Hematopoietic multipotent progenitor cell treated with erythropoietin and hydrocortisone succinate and interleukin-3 and kit ligand, for 4 days (in vitro differentiated cells): ENCODE results near the gene PHF21A.
"Not testable (repeated sequence)": the region's sequence is repeated elsewhere in the genome, so short reads cannot be mapped to it uniquely, and the experiment has no call there.

ENCODE experiments used
- DNase-seq: peaks from one replicate; pipeline ENCODE4 v3.0.0-alpha.2; 2015

Gene PHF21A

DNA sequence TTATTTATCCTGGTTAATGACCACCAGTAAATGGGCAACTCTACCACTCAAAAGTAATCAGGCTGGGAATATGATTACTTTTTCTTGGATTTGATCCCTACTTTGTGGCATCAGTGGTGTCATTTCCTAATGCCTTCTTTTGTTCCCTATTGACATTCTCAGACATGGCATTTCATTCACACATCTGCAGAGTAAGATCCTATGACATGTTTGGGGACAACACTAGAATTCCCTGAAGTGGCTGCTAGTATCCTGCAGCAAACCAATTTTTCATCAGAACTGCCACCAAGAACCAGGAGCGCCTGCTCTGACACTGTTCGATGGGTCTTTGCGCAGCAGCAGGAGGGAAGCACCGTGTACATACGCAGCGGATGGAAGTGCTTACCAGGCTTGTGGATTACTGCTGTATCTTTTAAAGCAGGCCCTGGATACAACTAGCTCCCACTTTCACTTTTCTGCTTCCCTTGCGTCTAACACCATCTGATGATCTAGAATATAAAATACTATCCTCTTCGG is 101.1 kb downstream of the PHF21A start:
- DNase-seq: no peak

- no peak for DNase-seq
Measured at GRCh38 chr11:46018651-46019050, 102.6 kb downstream of the PHF21A start.

GRCh38 chr11:46017341-46017740 is 103.9 kb downstream of the PHF21A start:
- DNase-seq: no peak

GRCh38 chr11:46015941-46016340 is 105.3 kb downstream of the PHF21A start:
- DNase-seq: no peak

- DNase-seq: not testable (repeated sequence)
Measured at GRCh38 chr11:46014168-46014567, 107.1 kb downstream of the PHF21A start.

GRCh38 chr11:46012185-46012584 is 109.1 kb downstream of the PHF21A start:
- DNase-seq: no peak

GRCh38 chr11:46010100-46010499 is 111.2 kb downstream of the PHF21A start:
- DNase-seq: no peak

DNA sequence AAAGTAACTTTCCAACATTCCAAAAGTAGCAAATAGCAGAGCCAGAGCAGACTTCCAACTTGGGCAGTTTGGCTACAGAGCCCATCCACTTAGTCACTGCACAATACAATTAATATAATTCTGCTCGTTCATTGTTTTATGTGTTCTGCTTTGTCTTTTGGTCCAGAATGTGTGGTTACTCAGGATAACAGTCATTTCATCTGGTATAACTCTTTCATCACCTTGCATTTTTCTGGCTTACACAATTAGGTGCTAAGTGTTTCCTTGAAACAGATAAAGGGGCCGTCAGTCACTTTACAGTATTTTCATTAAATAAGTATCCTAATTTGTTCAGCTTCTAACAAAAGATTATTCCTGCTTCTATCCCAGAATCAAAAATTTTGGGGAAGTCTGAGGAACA is 111.6 kb downstream of the PHF21A start:
- DNase-seq: peak; percentile 38

DNA sequence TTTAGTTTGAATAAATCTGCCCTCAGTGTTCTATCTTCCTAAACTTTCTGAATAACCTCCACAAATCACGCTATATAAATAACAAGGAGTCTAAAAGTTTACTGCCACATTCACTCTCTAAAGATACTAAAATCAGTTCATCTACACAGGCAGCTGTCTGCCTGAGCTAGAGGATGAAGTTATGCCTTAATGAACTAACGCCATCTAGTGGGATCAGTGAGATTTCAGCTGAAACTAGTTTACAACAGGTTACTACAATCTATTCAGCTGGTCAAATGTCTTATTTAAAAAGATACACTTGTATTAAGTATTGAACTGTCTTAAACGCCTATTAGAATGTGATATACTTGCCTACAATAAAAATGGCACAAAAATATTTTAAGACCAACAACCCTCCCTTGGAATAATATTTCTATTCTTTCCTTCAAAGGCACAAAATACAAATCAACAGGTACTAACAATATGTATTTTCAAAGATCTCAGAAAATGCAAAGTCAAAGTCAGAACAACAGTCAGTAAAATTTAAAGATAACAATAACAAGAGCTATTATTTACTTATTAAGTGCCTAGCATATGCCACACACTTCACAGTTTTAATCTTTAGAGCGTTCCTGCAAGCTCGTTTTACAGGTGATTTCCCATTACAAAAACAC is 114.7 kb downstream of the PHF21A start:
- peak; percentile 91 for DNase-seq

GRCh38 chr11:46003572-46003971 is 117.7 kb downstream of the PHF21A start:
- DNase-seq: peak; percentile 58

GRCh38 chr11:46002189-46002588 is 119.1 kb downstream of the PHF21A start:
- no peak for DNase-seq

- DNase-seq: no peak
Measured at GRCh38 chr11:46001448-46001914, 119.8 kb downstream of the PHF21A start.

DNA sequence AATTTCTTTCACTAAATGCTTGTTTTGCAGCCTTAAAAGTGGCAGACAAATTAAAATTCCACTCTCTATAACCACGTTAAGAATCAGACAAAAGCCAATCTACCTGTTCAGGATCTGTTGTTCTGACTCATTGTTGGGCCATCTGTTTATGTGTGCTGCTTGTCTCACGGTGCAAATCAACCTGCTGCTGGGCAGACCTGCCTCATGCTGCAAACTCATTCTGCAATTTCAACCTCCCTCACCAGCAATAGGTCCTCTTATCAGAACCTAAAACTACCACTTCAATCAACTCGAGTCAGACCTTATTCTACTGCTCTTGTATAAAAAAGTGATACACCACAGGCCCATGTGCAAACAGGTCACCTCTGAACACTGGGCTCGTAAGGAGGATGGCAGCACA is 123.7 kb downstream of the PHF21A start:
- peak; percentile 38 for DNase-seq

GRCh38 chr11:45995342-45995734 is 125.9 kb downstream of the PHF21A start:
- peak; percentile 89 for DNase-seq

GRCh38 chr11:45994371-45995341 is 126.6 kb downstream of the PHF21A start:
- DNase-seq: peak; percentile 78

- peak; percentile 40 for DNase-seq
Measured at GRCh38 chr11:45993531-45994001, 127.7 kb downstream of the PHF21A start.

DNA sequence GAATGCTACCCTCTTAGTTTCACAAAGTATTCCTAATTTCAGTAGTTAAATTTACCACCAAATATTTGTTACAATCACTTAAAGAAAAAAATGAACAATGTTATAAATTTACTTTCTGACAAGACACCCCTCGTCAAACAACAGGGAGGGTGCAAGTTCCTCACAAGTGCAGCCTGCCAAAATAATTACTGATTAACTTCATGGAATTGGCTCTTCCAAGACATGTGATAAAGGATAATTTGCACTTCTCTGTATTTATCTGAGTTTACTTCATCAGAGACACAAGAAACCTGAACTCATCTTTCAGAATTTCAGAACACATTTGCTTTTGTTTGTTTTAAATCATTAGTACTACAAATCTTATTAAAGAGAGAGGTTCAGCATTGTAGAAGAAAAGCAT is 132.3 kb downstream of the PHF21A start:
- no peak for DNase-seq

DNA sequence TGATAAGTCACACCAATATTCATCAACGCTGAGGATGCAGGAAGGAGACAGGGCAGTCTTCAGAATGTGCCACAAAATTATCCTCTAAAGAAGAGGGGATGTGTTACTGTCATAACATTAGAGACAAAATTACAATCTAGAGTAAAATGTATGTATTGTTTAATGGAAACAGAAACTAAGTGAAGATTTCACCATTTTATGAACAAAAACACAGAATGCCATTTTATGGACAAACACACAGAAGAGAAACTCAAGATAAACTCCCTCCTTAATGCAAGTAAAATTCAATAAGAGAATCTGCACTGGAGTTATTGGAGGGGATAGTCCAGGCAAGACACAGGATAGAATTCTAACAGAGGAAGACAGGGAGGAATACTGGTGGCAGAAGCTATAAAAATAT is 136.0 kb downstream of the PHF21A start:
- DNase-seq: no peak

- DNase-seq: no peak
Measured at GRCh38 chr11:45984192-45984591, 137.1 kb downstream of the PHF21A start.

DNA sequence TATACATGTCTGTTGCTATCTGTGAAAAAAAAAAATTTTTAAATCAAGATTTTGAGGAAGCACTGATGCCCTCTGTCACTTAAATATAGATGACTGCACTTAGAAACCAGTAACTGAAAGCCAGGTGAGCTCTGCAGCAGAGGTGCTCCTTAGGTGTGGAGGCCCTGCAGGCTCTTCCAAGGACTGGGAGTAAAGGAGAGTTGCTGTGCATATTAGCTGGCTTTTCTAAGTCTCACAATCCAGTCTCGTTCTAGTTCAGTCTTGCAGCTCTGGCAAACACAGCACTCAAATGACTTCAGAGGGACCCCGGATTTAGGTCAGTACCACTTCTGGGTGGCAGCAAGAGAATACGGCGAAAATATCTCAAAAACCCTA is 137.8 kb downstream of the PHF21A start:
- DNase-seq: no peak

- peak; percentile 78 for DNase-seq
Measured at GRCh38 chr11:45982656-45983470, 138.4 kb downstream of the PHF21A start.

GRCh38 chr11:45981826-45982225 is 139.4 kb downstream of the PHF21A start:
- DNase-seq: not testable (repeated sequence)

GRCh38 chr11:45974806-45975205 is 146.4 kb downstream of the PHF21A start:
- DNase-seq: no peak
